ENCODE results near the gene MEF2A.
"Not testable (repeated sequence)": the region's sequence is repeated elsewhere in the genome, so short reads cannot be mapped to it uniquely, and the experiment has no call there.

Gene MEF2A

GRCh38 chr15:99565299-99566156 lies at the start of gene MEF2A:
Gene MEF2A, plus strand, starts transcription at chr15:99565984. Its CDS starts 67,136 bp downstream, at chr15:99633120.
- peak; percentile 84 for DNase-seq (ENCODE audit: low read depth)

GRCh38 chr15:99518191-99518590 lies 47.6 kb upstream of the MEF2A start:
- DNase-seq (ENCODE audit: low read depth), result no peak

GRCh38 chr15:99519366-99519765 lies 46.4 kb upstream of the MEF2A start:
- DNase-seq (ENCODE audit: low read depth), result not testable (repeated sequence)

- no peak for DNase-seq (ENCODE audit: low read depth)
These were observed 43.5 kb upstream of the MEF2A start for GRCh38 chr15:99522288-99522687.

- no peak for DNase-seq (ENCODE audit: low read depth)
These were observed 39.6 kb upstream of the MEF2A start for GRCh38 chr15:99526176-99526575.

- no peak for DNase-seq (ENCODE audit: low read depth)
These were observed 39.1 kb upstream of the MEF2A start for GRCh38 chr15:99526671-99527070.

- DNase-seq (ENCODE audit: low read depth), result no peak
These were observed 29.3 kb upstream of the MEF2A start for GRCh38 chr15:99536422-99537040.

GRCh38 chr15:99537344-99537743 lies 28.4 kb upstream of the MEF2A start:
- no peak for DNase-seq (ENCODE audit: low read depth)

- no peak for DNase-seq (ENCODE audit: low read depth)
These were observed 27.5 kb upstream of the MEF2A start for GRCh38 chr15:99538261-99538660.

- DNase-seq (ENCODE audit: low read depth), result no peak
These were observed 23.0 kb upstream of the MEF2A start for GRCh38 chr15:99542828-99543227.

GRCh38 chr15:99545605-99546004 lies 20.2 kb upstream of the MEF2A start:
- DNase-seq (ENCODE audit: low read depth), result no peak

GRCh38 chr15:99546441-99547100 lies 19.2 kb upstream of the MEF2A start:
- DNase-seq (ENCODE audit: low read depth), result no peak

- no peak for DNase-seq (ENCODE audit: low read depth)
These were observed 18.3 kb upstream of the MEF2A start for GRCh38 chr15:99547517-99547916.

- DNase-seq (ENCODE audit: low read depth), result no peak
These were observed 15.7 kb upstream of the MEF2A start for GRCh38 chr15:99550077-99550476.

GRCh38 chr15:99552111-99552510 lies 13.7 kb upstream of the MEF2A start:
- no peak for DNase-seq (ENCODE audit: low read depth)

- DNase-seq (ENCODE audit: low read depth), result no peak
These were observed 10.8 kb upstream of the MEF2A start for GRCh38 chr15:99554880-99555488.

- DNase-seq (ENCODE audit: low read depth), result no peak
These were observed 9.8 kb upstream of the MEF2A start for GRCh38 chr15:99556011-99556410.

GRCh38 chr15:99556578-99556977 lies 9.2 kb upstream of the MEF2A start:
- DNase-seq (ENCODE audit: low read depth), result no peak

GRCh38 chr15:99558084-99558483 lies 7.7 kb upstream of the MEF2A start:
- no peak for DNase-seq (ENCODE audit: low read depth)

GRCh38 chr15:99558571-99558970 lies 7.2 kb upstream of the MEF2A start:
- no peak for DNase-seq (ENCODE audit: low read depth)

- DNase-seq (ENCODE audit: low read depth), result no peak
These were observed 4.1 kb upstream of the MEF2A start for GRCh38 chr15:99561476-99562230.

GRCh38 chr15:99562238-99562637 lies 3.5 kb upstream of the MEF2A start:
- no peak for DNase-seq (ENCODE audit: low read depth)
